Panc1 (cell line): Measurements from ENCODE around the gene CAMKV.

Source experiments
- CTCF ChIP-seq: fragments of 450-650 bp; IDR thresholded peaks from 2 replicates; pipeline ENCODE4 v1.5.1; 2017; ENCODE audit warnings: mild to moderate bottlenecking
- POLR2AphosphoS5 ChIP-seq: IDR thresholded peaks from 2 replicates; pipeline ENCODE4 v1.6.1; 2012; ENCODE audit warnings: mild to moderate bottlenecking, low read depth, low read length, moderate library complexity
- REST ChIP-seq, 2 experiments: IDR thresholded peaks; 2 replicates each; pipeline ENCODE4 v1.6.1; 2011 to 2012; ENCODE audit warnings: low read depth in 2 of 2, control low read depth in 1 of 2, low read length in 1 of 2, mild to moderate bottlenecking in 1 of 2, moderate library complexity in 1 of 2; ENCODE audit not compliant: insufficient read depth in 1 of 2
- TCF7L2 ChIP-seq: IDR thresholded peaks from 2 replicates; pipeline ENCODE4 v1.6.1; 2011; ENCODE audit warnings: mild to moderate bottlenecking, low read depth, low read length, inconsistent platforms

- TF ChIP-seq CTCF (no peak), POLR2AphosphoS5 (no peak), TCF7L2 (no peak), REST (IDR thresholded peaks at IDR 0.05; ENCODE audit: insufficient read depth in 1 of 2, low read depth in 2 of 2, low read length in 1 of 2) (0 out of 4 replicates have a peak, but pooled peaks of 1 of the 2 experiments have one; percentile 32)
Observed at GRCh38 chr3:49868862-49869466, 742 bp downstream of the CAMKV start.
